ENCODE results near the gene TMEM200A.

GRCh38 chr6:130355572-130355971, 10.2 kb upstream of the TMEM200A start:
- TF ChIP-seq CTCF (IDR thresholded peaks at IDR 0.05), result no peak
- no peak for TF ChIP-seq EZH2 (IDR thresholded peaks at IDR 0.05; ENCODE audit: borderline replicate concordance, insufficient read depth, low read depth, low read length, poor library complexity, severe bottlenecking)
